HUES48 (cell line): ENCODE results near the gene CNOT11.

Experiments used
- H3K27ac ChIP-seq: one replicate; pipeline ENCODE4 v1.7.0; 2013; ENCODE audit warnings: low read depth, low read length, inconsistent platforms
- H3K27me3 ChIP-seq: 2 replicates; pipeline ENCODE4 v1.6.1; 2013; ENCODE audit warnings: mild to moderate bottlenecking, low read length; ENCODE audit not compliant: control insufficient read depth, insufficient read depth
- H3K36me3 ChIP-seq: 2 replicates; pipeline ENCODE4 v1.6.1; 2013; ENCODE audit warnings: low read length; ENCODE audit not compliant: control insufficient read depth, insufficient read depth
- H3K4me1 ChIP-seq: 2 replicates; pipeline ENCODE4 v1.6.1; 2013; ENCODE audit warnings: mild to moderate bottlenecking, low read length; ENCODE audit not compliant: control insufficient read depth, insufficient read depth
- H3K4me3 ChIP-seq: 2 replicates; pipeline ENCODE4 v1.5.1; 2013; ENCODE audit warnings: mild to moderate bottlenecking, low read depth, low read length
- H3K9ac ChIP-seq: 2 replicates; pipeline ENCODE4 v1.6.1; 2013; ENCODE audit warnings: mild to moderate bottlenecking, low read depth, low read length, moderate library complexity
- H3K9me3 ChIP-seq: 2 replicates; pipeline ENCODE4 v1.6.1; 2013; ENCODE audit warnings: low read length; ENCODE audit not compliant: control insufficient read depth, insufficient read depth

Gene CNOT11

DNA sequence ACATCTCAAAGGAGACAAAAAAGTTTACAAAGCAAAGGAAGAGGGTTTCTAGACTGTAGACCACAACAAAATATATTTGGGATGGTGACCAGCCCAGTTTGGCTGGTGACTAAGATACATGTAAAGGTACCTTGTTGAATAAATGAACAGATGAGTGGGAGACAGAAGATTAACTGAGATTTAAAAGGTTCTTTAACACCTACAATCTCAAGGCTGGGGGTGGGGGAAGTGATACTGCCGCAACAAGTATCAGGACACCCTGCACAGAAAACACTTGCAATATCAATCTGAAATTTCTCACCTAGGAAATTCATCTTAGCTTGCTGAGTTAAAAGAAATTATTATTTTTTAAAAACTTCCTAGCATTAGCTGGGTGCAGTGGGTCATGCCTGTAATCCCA is 47.5 kb downstream of the CNOT11 start:
- no peaks in the 10 kb centered on the region; the same call in 1 of the 2 replicates for H3K4me1 ChIP-seq

DNA sequence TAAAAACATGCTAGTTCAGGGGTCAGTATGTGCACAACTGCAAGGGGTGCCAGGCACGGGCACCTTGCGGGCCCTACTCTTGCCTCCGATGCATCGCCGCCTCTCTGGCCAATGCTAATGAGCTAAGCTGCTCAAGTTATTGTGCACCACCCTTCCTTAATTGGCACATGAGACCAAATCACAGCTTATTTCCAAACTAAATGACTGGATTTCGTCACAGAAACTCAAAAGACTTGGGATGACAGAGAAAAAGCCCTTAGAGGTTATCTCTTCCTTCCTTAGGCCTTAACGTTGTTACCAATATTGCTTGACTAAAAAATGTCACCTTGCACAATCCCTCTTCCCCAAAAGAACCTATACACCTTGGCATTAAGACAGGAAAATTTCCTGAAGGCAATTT is 48.1 kb downstream of the CNOT11 start:
- H3K4me3 ChIP-seq: no peak overlapping the region

More for the DNA sequence above, 47.5 kb downstream of the CNOT11 start:
- no peak overlapping the region for H3K4me3 ChIP-seq
- H3K9ac ChIP-seq: no peak overlapping the region
- H3K27ac ChIP-seq: no peak overlapping the region
- H3K27me3 ChIP-seq: no peaks in the 10 kb centered on the region
- 0 out of 2 replicates have a peak, but pooled peaks cover 2% of the 10 kb centered on the region for H3K36me3 ChIP-seq
- H3K9me3 ChIP-seq: no peaks in the 10 kb centered on the region

DNA sequence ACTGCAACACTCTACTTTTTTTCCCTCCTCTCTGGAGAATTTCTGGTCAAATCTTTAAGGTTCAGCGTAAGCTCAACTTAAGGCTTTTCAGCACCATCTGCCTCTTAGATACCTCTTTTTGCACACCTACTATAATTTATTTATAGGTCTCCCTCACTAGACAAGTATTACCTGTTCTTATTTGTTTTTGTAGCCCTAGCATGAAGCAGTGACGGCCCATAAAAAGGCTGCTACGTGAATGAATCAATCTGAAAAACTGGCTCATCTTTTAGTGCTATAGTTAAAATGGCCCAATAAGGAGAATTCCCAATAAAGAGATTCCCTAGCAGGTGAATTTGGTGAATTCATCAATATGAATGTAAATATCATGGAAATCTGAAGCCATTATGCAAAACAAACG is 49.3 kb downstream of the CNOT11 start:
- Histone ChIP-seq H3K9me3 (no peaks in the 10 kb centered on the region), H3K27ac (no peak overlapping the region), H3K4me1 (peaks cover 14% of the 10 kb centered on the region), H3K36me3 (peaks cover 11% of the 10 kb centered on the region; the same call in 1 of the 2 replicates), H3K9ac (no peak overlapping the region), H3K27me3 (no peaks in the 10 kb centered on the region), H3K4me3 (no peak overlapping the region)

More for the DNA sequence above, 48.1 kb downstream of the CNOT11 start:
- no peak overlapping the region for H3K27ac ChIP-seq
- H3K9ac ChIP-seq: no peak overlapping the region
- no peaks in the 10 kb centered on the region for H3K27me3 ChIP-seq
- peaks cover 4% of the 10 kb centered on the region for H3K4me1 ChIP-seq
- 0 out of 2 replicates have a peak, but pooled peaks cover 7% of the 10 kb centered on the region for H3K36me3 ChIP-seq
- no peaks in the 10 kb centered on the region for H3K9me3 ChIP-seq

DNA sequence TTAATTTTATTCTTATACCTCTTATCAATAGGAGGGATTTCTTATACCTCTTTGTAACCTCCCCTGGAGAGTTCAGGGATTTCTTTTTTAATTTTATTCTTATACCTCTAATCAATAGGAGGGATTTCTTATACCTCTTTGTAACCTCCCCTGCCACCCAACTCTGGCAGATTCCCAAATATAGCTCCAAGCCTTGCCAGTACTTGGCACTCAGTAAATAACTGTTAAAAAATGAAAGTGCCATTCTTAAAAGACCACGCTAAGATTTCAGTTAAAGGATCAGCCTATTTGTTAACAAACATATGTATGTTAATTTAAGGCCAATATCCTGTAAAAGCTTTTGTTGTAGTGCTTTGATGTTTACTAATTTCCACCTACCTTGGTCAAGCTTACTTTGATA is 51.0 kb downstream of the CNOT11 start:
- H3K9me3 ChIP-seq: no peaks in the 10 kb centered on the region
- no peak overlapping the region for H3K27ac ChIP-seq
- peaks cover 7% of the 10 kb centered on the region; the same call in 1 of the 2 replicates for H3K27me3 ChIP-seq
- H3K4me3 ChIP-seq: no peak overlapping the region
- peaks cover 11% of the 10 kb centered on the region; the same call in 1 of the 2 replicates for H3K36me3 ChIP-seq
- H3K4me1 ChIP-seq: peaks cover 18% of the 10 kb centered on the region
- no peak overlapping the region for H3K9ac ChIP-seq

DNA sequence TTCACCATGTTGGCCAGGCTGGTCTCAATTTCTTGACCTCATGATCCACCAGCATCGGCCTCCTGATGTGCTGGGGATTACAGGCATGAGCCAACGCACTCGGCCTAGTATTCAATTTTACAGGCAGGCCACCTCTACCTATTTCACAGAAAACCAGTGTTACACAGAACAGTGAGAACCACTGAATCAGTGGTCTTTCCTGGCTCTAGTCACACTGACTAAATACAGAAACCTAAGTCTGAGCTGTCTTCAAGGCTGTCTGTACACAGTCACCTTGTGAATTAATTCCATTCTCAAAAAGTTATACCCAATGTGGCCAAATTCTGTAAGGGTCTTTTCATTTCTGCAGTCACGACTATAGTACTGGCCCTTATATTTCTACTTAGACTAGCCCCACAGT is 52.3 kb downstream of the CNOT11 start:
- Histone ChIP-seq H3K9ac (no peak overlapping the region), H3K4me3 (no peak overlapping the region; the same call in 1 of the 2 replicates), H3K4me1 (peaks cover 18% of the 10 kb centered on the region), H3K36me3 (peaks cover 11% of the 10 kb centered on the region; the same call in 1 of the 2 replicates), H3K27me3 (peaks cover 7% of the 10 kb centered on the region; the same call in 1 of the 2 replicates), H3K27ac (no peak overlapping the region), H3K9me3 (no peaks in the 10 kb centered on the region)

DNA sequence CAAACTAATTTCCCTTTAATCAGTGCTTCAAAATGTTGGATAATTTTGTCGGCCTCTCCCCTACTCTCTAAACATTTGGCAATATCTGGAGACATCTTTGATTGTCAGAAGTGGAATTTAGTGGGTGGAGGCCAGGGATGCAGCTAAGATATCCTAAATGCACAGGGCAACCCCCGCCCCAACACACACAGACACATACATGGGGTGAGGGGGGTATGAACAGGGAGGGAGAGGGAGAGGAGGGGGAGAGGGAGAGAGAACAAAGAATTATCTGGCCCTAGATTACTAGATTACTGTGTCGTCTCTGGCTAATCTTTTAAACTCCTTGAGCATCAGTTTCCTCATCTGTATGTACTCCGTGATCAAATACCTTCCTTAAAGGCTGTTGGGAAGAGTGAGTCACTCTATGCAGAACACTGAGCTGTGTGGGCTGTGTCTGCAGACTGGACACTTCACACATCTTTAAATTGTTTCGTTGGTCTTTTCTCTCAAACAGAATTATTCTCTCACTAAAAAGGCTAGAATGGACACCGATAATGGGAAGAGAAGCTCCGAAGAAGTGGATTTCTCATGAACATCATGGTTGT is 52.9 kb downstream of the CNOT11 start:
- peaks cover 18% of the 10 kb centered on the region for H3K4me1 ChIP-seq
- peaks cover 7% of the 10 kb centered on the region; the same call in 1 of the 2 replicates for H3K27me3 ChIP-seq
- H3K27ac ChIP-seq: no peak overlapping the region
- H3K36me3 ChIP-seq: peaks cover 11% of the 10 kb centered on the region; the same call in 1 of the 2 replicates
- no peaks in the 10 kb centered on the region for H3K9me3 ChIP-seq
- H3K9ac ChIP-seq: no peak overlapping the region
- H3K4me3 ChIP-seq: no peak overlapping the region

DNA sequence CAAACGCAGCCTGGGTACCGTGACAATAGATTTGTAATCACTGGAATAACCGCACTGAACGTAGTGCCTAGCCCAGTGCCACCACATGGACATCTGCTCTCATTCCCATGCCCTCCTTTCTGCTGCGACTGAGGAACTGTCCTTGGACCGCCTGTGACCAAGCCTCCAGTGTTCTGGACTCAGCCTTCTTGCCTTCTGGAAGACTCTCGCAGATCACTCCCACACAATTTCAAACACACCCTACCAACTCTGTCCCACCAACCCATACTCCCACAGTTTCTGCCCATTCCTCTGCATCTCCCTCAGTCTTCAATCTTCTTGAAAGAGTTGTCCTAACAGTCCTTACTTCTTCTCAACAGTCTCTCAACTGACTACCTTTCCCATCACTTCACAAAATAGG is 53.7 kb downstream of the CNOT11 start:
- Histone ChIP-seq H3K27ac (no peak overlapping the region), H3K27me3 (peaks cover 7% of the 10 kb centered on the region; the same call in 1 of the 2 replicates), H3K36me3 (peaks cover 11% of the 10 kb centered on the region; the same call in 1 of the 2 replicates), H3K4me1 (peaks cover 18% of the 10 kb centered on the region), H3K9ac (no peak overlapping the region), H3K9me3 (no peaks in the 10 kb centered on the region), H3K4me3 (peak overlapping the region; percentile 66; the same call in 1 of the 2 replicates)

DNA sequence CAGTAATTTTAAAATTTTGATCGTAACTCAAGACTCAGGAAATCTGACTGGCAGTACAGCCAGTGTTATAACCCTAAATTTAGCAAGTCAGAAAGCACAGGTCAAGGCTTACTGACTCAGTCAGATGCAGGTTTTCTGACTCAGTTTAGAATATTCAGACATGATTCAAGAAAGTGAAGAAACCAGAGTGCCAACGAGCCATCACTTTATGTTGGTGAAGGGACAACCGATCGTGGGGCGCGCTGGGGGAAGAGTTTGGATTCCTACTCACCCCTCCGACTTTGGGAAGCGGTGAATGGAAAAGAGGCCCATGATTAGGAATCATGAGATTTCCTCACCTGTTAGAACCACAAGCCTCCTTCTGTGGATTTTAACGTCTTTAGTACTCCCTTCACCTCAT is 54.8 kb downstream of the CNOT11 start:
- H3K4me3 ChIP-seq: peak overlapping the region; percentile 66
- no peaks in the 10 kb centered on the region for H3K9me3 ChIP-seq
- peaks cover 18% of the 10 kb centered on the region for H3K4me1 ChIP-seq
- H3K27ac ChIP-seq: no peak overlapping the region
- H3K36me3 ChIP-seq: peaks cover 10% of the 10 kb centered on the region; the same call in 1 of the 2 replicates
- H3K9ac ChIP-seq: peak overlapping the region; percentile 45; the same call in 1 of the 2 replicates
- H3K27me3 ChIP-seq: peaks cover 7% of the 10 kb centered on the region; the same call in 1 of the 2 replicates

DNA sequence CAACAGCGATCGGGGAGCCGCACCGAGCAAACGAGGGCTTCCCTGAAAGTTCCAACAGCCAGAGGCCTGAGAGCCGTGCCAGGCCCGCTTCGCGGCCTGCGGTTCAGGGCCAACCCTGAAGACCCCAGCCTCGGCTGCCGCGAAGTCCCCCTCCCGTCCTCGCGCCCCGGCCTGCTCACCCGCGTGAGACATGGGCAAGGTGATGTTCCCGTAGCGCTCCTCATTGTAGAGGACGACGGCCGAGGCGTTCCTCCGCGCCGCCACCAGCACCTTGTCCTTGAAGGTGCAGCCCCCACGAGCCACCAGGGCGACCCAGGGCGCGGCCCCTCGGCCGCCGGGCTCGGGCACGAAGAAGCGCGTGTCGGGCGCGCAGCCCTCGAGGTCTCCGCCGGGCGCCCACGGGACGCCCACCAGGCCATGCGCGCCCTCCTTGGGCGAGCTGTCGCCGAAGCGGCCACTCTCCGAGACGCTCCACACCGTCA is 55.3 kb downstream of the CNOT11 start:
- Histone ChIP-seq H3K4me1 (peaks cover 18% of the 10 kb centered on the region), H3K27ac (no peak overlapping the region)

DNA sequence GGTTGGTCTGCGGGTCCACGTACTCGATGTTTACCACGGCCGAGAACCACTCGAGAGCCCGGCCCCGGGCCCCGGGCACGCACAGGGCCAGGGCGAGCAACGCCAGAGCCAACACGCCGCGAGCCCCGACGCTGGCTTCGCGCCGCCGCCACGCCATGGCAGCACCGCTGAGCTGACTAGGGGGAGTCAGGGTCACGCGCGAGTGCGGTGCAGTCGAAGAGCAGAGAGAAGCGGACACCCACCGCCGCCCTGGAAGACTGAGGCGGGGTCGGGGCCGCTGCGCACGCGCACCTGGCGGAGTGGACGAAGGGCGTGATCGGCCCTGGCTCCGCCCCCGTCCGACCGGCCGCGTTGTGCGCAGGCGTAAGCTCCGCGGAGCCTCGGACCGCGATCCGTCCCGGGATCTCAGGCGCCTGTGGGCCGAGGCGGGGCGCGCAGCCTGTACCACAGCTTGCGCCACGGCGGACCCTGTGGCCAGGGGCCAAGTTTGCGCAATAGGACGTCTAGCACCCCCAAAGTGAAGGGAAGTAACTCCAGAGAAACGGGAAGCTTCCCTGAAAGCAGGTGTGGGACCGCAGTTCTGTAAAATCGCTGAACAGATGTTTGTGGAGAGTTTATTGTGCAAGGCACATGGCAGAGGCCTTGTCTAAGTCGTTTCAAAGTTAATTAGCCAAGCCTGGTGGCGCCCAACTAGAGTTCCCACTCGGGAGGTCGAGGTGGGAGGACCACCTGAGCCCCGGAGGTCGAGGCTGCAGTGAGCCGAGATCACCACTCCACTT is 55.9 kb downstream of the CNOT11 start, which contains the start of gene RNF149:
TSS of gene RNF149 (minus strand) at position 270 of the 779 bp plus-strand sequence. CDS start at position 157, 113 bp downstream.
- Histone ChIP-seq H3K36me3 (peaks cover 9% of the 10 kb centered on the region; the same call in 1 of the 2 replicates), H3K4me1 (peaks cover 18% of the 10 kb centered on the region), H3K9me3 (no peaks in the 10 kb centered on the region), H3K9ac (peak within 1 kb of the TSS; percentile 63), H3K4me3 (peak within 1 kb of the TSS; percentile 66), H3K27ac (no peak within 1 kb of the TSS), H3K27me3 (peaks cover 7% of the 10 kb centered on the region; the same call in 1 of the 2 replicates)

More for the DNA sequence above, 55.3 kb downstream of the CNOT11 start:
- H3K27me3 ChIP-seq: peaks cover 7% of the 10 kb centered on the region; the same call in 1 of the 2 replicates
- H3K9ac ChIP-seq: peak overlapping the region; percentile 45; the same call in 1 of the 2 replicates
- H3K9me3 ChIP-seq: no peaks in the 10 kb centered on the region
- peaks cover 9% of the 10 kb centered on the region; the same call in 1 of the 2 replicates for H3K36me3 ChIP-seq
- H3K4me3 ChIP-seq: peak overlapping the region; percentile 66
